ENCODE results near the gene ABR.

DNA sequence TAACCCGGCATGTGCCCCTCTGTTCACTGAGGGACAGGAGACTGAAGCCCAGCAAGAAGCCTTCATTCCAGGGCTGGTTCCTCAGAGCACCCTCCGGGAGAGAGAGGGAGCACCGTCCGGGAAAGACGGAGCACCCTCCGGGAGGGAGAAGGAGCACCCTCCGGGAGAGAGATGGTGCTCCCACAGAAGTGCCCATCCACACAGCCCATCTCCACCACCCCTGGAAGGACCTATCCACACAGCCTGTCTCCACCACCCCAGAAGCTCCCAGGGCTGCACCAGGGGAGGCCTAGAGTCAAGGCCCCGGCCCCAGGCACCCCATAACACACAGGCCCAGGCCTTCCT lies 88.6 kb downstream of the ABR start:
- TF ChIP-seq, protein P1, sequence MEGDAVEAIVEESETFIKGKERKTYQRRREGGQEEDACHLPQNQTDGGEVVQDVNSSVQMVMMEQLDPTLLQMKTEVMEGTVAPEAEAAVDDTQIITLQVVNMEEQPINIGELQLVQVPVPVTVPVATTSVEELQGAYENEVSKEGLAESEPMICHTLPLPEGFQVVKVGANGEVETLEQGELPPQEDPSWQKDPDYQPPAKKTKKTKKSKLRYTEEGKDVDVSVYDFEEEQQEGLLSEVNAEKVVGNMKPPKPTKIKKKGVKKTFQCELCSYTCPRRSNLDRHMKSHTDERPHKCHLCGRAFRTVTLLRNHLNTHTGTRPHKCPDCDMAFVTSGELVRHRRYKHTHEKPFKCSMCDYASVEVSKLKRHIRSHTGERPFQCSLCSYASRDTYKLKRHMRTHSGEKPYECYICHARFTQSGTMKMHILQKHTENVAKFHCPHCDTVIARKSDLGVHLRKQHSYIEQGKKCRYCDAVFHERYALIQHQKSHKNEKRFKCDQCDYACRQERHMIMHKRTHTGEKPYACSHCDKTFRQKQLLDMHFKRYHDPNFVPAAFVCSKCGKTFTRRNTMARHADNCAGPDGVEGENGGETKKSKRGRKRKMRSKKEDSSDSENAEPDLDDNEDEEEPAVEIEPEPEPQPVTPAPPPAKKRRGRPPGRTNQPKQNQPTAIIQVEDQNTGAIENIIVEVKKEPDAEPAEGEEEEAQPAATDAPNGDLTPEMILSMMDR (IDR thresholded peaks at IDR 0.05), result no peak
- no peak for TF ChIP-seq POLR2A (IDR thresholded peaks at IDR 0.05)
